GM12878 (cell line): ENCODE measurements around the gene SEPHS2. TPM values are rescaled to one million over a fixed set of nuclear protein-coding genes. Genes with fewer than 3 reads are reported as not detected.

Source experiments
- ATAC-seq: fragments of 200-7000 bp; cut with Tn5 transposase; 3 replicates; pipeline ENCODE4 v1.9.1; 2020; ENCODE audit warnings: mild to moderate bottlenecking, moderate library complexity
- BruUV-seq: library from RNA; stranded (reverse); fragments of 400-500 nt; replicated peaks from 2 replicates; lab custom pipeline; 2021; lab: Mats Ljungman, UMichigan
- CTCF ChIA-PET: fragments of 300-600 bp; sonication (Branson Sonifier 250); formaldehyde crosslinking; extraction: SDS; loops from one replicate; lab custom pipeline; 2021; ENCODE audit warnings: inconsistent platforms; lab: Yijun Ruan, JAX
- POLR2A ChIA-PET: fragments of 350-600 bp; formaldehyde crosslinking; extraction: SDS; loops from one replicate; lab custom pipeline; 2021; ENCODE audit warnings: inconsistent platforms; lab: Charles Lee
- RAD21 ChIA-PET: fragments of 300-600 bp; sonication (Branson Sonifier 250); formaldehyde crosslinking; loops from one replicate; lab custom pipeline; 2023; ENCODE audit warnings: antibody characterized with exemption; ENCODE audit not compliant: unreplicated experiment; lab: Charles Lee
- SMC1A ChIA-PET: fragments of 300-600 bp; sonication (Branson Sonifier 250); formaldehyde crosslinking; loops from one replicate; lab custom pipeline; 2023; ENCODE audit not compliant: unreplicated experiment, uncharacterized antibody; lab: Charles Lee
- DNase-seq: peaks from one replicate; pipeline ENCODE4 v3.0.0-alpha.2; 2011; ENCODE audit warnings: low read depth, low spot score
- FAIRE-seq: peaks from 3 replicates; lab custom pipeline; 2011; peaks lifted over from hg19 to GRCh38; lab: Jason Lieb, UNC
- H2AFZ ChIP-seq: 2 replicates; pipeline ENCODE4 v1.6.0; 2011; ENCODE audit warnings: low read depth, low read length, control low read depth; ENCODE audit not compliant: control insufficient read depth
- H3K27ac ChIP-seq: 2 replicates; pipeline ENCODE4 v1.5.1; 2011; ENCODE audit warnings: control low read depth; ENCODE audit not compliant: control insufficient read depth, insufficient read depth
- H3K27me3 ChIP-seq, 2 experiments: replicated peaks in 1 of 2; 2 replicates each; pipeline versions ENCODE4 v1.6.0 to v1.6.1; 2011; ENCODE audit warnings: low read length in 1 of 2; ENCODE audit not compliant: control insufficient read depth in 2 of 2, insufficient read depth in 2 of 2
- H3K36me3 ChIP-seq, 2 experiments: 2 replicates each; pipeline ENCODE4 v1.5.1; 2011; ENCODE audit warnings: low read length in 1 of 2; ENCODE audit not compliant: control insufficient read depth in 2 of 2, insufficient read depth in 2 of 2
- H3K4me1 ChIP-seq: 2 replicates; pipeline ENCODE4 v1.6.1; 2011; ENCODE audit warnings: mild to moderate bottlenecking, low read length, moderate library complexity, mixed read lengths; ENCODE audit not compliant: control insufficient read depth, insufficient read depth
- H3K4me2 ChIP-seq: 2 replicates; pipeline ENCODE4 v1.6.0; 2011; ENCODE audit warnings: control low read depth; ENCODE audit not compliant: control insufficient read depth, insufficient read depth
- H3K4me3 ChIP-seq: fragments of 200-600 bp; sonication (generic); 2 replicates; pipeline ENCODE4 v1.5.1; 2016
- H3K79me2 ChIP-seq: 2 replicates; pipeline ENCODE4 v1.6.0; 2011; ENCODE audit warnings: low read length; ENCODE audit not compliant: control insufficient read depth, insufficient read depth
- H3K9ac ChIP-seq: 2 replicates; pipeline ENCODE4 v1.8.0; 2011; ENCODE audit warnings: low read length, control low read depth, mixed read lengths; ENCODE audit not compliant: control insufficient read depth, insufficient read depth
- H3K9me3 ChIP-seq: replicated peaks from 3 replicates; pipeline ENCODE4 v1.5.1; 2011; ENCODE audit warnings: mild to moderate bottlenecking, low read length; ENCODE audit not compliant: control insufficient read depth, insufficient read depth
- H4K20me1 ChIP-seq: 2 replicates; pipeline ENCODE4 v1.6.0; 2011; ENCODE audit not compliant: control insufficient read depth, insufficient read depth
- MTA3 ChIP-seq: IDR thresholded peaks from 2 replicates; pipeline ENCODE4 v1.6.1; 2012; ENCODE audit warnings: low read length, inconsistent platforms, borderline replicate concordance
- WGBS: methylation state at CpG from one replicate; pipeline ENCODE4 v1.1.6; 2016; ENCODE audit warnings: low lambda C conversion rate; ENCODE audit not compliant: insufficient replicate concordance, insufficient coverage; ENCODE audit errors: missing lambda C conversion rate; 5-methylcytosine and 5-hydroxymethylcytosine counted together
- in situ Hi-C: fragments of 300-500 bp; cut with MboI; formaldehyde crosslinking; loops from 9 replicates; pipeline ENCODE4 v1.14.3; 2018; ENCODE audit warnings: mixed read lengths
- intact Hi-C: fragments of 100-400 bp; cut with micrococcal nuclease; formaldehyde crosslinking; loops from one replicate; pipeline ENCODE4 v1.14.2; 2022; ENCODE audit not compliant: unreplicated experiment
- polyA plus RNA-seq, 11 experiments: library from polyadenylated mRNA; depleted of rRNA in 4 of 11; unstranded in 6 of 11; stranded (reverse) in 5 of 11; fragments of >200 nt; fragmentation: Nextera tagmentation in 4 of 11; fragmentation: Illumina TruSeq in 1 of 11; extraction: Ambion mirVana in 4 of 11; extraction: Trizol in 1 of 11; gene quantifications; 1 replicate in 1 of 11; 2 replicates in 10 of 11; pipeline versions ENCODE4 v1.2.1 to v1.2.3, GENCODE V29; 2011 to 2016; ENCODE audit warnings: inconsistent platforms in 2 of 11, missing spikeins in 2 of 11, low read depth in 1 of 11
- total RNA-seq, 4 experiments: library from RNA; depleted of rRNA in 3 of 4; stranded (reverse); fragments of >200 nt in 3 of 4; fragmentation: Illumina TruSeq in 1 of 4; extraction: Trizol in 1 of 4; gene quantifications; 2 replicates each; pipeline versions ENCODE4 v1.2.1 to v1.2.3, GENCODE V29; 2013 to 2021
- TF ChIP-seq, protein P1 (sequence below): fragments of 450-650 bp; IDR thresholded peaks from 2 replicates; pipeline ENCODE4 v1.6.1; 2016; ENCODE audit warnings: mild to moderate bottlenecking

The SEPHS2 gene
- total and polyA plus RNA-seq, 10 of the 15 experiments (the other 5 are each of a cell fraction or from before 2014, with no cell fraction given) = 21.6 to 99.8 (median 72.9) TPM

DNA sequence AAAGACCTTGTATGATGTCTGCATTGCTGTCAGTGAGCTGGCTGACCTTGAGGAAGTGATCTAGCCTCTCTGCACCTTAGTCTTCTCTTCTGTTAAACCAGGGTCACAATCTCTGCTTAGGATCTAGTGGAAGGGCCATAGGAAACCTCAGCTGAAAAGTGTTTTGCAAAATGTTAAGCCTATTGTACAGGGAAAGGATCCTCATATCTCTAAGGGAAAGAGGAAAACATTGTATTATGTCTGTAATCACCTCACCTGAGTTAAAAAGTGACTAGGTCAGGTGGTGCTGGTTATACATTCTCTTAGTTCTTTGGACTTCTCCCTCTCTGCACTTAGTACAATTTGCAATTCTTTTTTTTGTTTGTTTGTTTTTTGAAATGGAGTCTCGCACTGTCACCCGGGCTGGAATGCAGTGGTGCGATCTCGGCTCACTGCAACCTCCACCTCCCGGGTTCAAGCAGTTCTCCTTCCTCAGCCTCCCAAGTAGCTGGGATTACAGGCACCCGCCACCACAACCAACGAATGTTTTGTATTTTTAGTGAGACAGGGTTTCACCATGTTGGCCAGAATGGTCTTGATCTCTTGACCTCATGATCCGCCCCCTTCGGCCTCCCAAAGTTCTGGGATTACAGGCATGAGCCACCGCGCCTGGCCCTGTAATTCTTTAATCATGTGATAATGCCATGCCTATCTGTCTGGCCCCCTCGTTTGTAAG lies 2.0 kb upstream of the SEPHS2 start:
- no TSS peak for BruUV-seq
- intact Hi-C loops (loop anchor here (5.0 kb wide), 1 partner anchor 90 kb away; no protein-coding TSS in a partner anchor), in situ Hi-C loops (no loop called here)
- DNase-seq (no peak), FAIRE-seq (no peak), ATAC-seq (no peak)
- RAD21 ChIA-PET = interaction anchor here (0.6 to 4.0 kb wide), 6 partner anchors 10 to 168 kb away, joined by 3 to 44 read pairs (median 8); partner anchors contain the start of genes DCTPP1, ITGAL and ZNF747
- Histone ChIP-seq H3K36me3 (peaks cover 0 to 2% of the 10 kb centered on the region in 2 experiments; a peak in 3 of 4 replicates), H3K9me3 (no peaks in the 10 kb centered on the region), H3K79me2 (peaks cover 18% of the 10 kb centered on the region), H2AFZ (no peak overlapping the region), H3K4me1 (peaks cover 18% of the 10 kb centered on the region), H3K4me2 (no peak overlapping the region), H3K27ac (no peak overlapping the region), H3K27me3 (no peaks in the 10 kb centered on the region), H3K9ac (no peak overlapping the region), H3K4me3 (no peak overlapping the region), H4K20me1 (no peaks in the 10 kb centered on the region)
- POLR2A ChIA-PET = interaction anchor here (0.5 to 5.4 kb wide), 12 partner anchors 7 to 111 kb away, joined by 3 to 31 read pairs (median 4); partner anchors contain the start of genes ZNF48 and ZNF747
- CTCF ChIA-PET = interaction anchor here (1.2 to 8.2 kb wide), 10 partner anchors 10 to 150 kb away, joined by 3 to 60 read pairs (median 7); partner anchors contain the start of genes DCTPP1, ITGAL and ZNF747
- 86% methylated on average over 12 of the region's 12 CpGs for WGBS
- TF ChIP-seq MTA3 = no peak
- TF ChIP-seq, protein P1, sequence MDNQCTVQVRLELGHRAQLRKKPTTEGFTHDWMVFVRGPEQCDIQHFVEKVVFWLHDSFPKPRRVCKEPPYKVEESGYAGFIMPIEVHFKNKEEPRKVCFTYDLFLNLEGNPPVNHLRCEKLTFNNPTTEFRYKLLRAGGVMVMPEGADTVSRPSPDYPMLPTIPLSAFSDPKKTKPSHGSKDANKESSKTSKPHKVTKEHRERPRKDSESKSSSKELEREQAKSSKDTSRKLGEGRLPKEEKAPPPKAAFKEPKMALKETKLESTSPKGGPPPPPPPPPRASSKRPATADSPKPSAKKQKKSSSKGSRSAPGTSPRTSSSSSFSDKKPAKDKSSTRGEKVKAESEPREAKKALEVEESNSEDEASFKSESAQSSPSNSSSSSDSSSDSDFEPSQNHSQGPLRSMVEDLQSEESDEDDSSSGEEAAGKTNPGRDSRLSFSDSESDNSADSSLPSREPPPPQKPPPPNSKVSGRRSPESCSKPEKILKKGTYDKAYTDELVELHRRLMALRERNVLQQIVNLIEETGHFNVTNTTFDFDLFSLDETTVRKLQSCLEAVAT = 0 out of 2 replicates have a peak, but pooled peaks have one; percentile 14
- SMC1A ChIA-PET = interaction anchor here (0.6 to 19.4 kb wide), 9 partner anchors 10 to 161 kb away, joined by 3 to 431 read pairs (median 4); partner anchors contain the start of genes DCTPP1 and ITGAL
